A549 (cell line): ENCODE results near the gene SKP1.

ENCODE experiments used
- POLR2A ChIP-seq: IDR thresholded peaks from 2 replicates; pipeline ENCODE4 v1.6.1; 2012; ENCODE audit warnings: mild to moderate bottlenecking, low read length
- TF ChIP-seq, protein P1 (sequence below): fragments of >200 bp; sonication (Bioruptor Twin); formaldehyde crosslinking; IDR thresholded peaks from 3 replicates; pipeline ENCODE4 v1.5.1; 2016

DNA sequence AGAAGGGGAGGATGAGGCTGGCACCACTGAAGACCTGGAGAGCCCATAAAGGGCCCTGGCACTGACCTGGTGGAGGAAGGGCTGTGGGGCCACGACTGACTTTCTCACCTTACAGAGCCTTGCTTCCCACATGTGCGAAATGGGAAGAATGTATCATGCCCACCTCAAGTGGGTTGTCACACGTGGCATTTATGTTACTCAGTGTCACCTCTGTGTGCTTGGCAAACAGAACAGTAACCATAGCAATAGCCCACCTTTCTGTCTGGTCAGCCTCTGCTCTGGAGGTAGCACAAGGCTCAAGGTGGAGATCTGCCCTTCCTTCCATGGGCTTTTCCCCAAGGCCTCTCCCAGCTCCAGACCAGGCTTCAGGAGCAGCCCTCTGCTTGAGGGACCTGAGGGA, 45.6 kb downstream of the SKP1 start:
- no peak for TF ChIP-seq POLR2A
- TF ChIP-seq, protein P1, sequence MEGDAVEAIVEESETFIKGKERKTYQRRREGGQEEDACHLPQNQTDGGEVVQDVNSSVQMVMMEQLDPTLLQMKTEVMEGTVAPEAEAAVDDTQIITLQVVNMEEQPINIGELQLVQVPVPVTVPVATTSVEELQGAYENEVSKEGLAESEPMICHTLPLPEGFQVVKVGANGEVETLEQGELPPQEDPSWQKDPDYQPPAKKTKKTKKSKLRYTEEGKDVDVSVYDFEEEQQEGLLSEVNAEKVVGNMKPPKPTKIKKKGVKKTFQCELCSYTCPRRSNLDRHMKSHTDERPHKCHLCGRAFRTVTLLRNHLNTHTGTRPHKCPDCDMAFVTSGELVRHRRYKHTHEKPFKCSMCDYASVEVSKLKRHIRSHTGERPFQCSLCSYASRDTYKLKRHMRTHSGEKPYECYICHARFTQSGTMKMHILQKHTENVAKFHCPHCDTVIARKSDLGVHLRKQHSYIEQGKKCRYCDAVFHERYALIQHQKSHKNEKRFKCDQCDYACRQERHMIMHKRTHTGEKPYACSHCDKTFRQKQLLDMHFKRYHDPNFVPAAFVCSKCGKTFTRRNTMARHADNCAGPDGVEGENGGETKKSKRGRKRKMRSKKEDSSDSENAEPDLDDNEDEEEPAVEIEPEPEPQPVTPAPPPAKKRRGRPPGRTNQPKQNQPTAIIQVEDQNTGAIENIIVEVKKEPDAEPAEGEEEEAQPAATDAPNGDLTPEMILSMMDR, result no peak
